B cell (primary cell): ENCODE measurements around the gene FKBP1B.

ENCODE experiments used
- EZH2 ChIP-seq: IDR thresholded peaks from 2 replicates; pipeline ENCODE4 v1.6.1; 2012; ENCODE audit warnings: borderline replicate concordance, low read depth, mild to moderate bottlenecking, moderate library complexity, low read length; ENCODE audit not compliant: insufficient read depth, poor library complexity, severe bottlenecking
- TF ChIP-seq, protein P1 (sequence below): fragments of 200-600 bp; IDR thresholded peaks from one replicate; pipeline ENCODE4 v1.8.0; 2022; ENCODE audit warnings: antibody characterized with exemption, mild to moderate bottlenecking

DNA sequence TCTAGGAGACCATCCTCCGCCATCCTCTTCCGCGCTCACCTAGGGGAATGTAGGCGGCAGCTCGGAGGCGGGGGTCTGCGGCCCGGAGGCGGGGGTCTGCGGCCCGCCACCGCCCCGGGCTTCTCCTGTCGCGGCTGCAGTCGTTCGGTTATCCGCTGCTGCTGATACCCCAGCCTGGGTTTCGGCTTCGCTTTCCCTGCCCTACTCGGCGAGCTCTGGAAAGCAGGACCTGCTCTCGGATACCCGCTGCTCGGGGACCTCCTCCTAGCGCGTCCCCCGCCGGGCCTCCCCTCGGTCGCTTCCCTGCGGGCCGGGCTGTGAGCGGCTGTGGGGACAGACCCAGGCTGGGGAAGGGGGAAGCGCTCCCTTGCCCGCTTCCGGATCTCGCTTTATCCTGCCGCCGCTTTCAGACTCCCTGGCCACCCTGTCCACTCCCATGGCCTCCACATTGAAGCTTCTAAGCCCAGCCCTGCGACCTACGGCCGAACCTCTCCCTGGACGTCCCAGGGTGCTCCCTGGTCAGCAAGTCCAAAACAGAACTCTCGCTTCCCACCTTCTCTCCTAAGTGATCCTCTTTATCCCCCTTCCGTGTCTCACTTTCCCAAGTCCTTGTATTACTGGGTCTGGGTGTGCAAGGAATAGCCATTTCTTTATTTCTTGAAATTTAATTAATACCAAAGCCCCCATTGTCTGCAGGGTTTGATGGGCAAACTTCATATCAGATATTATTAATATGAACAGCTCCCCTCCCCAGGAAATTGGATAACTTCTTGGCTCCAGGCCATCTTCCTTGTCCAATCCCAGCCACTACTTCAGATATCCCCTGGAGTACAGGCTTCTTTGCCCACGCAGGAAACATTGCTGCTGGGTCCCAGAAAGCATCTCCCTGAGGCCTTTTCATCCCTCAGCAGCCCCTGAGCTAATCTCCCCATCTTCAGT lies 769 bp downstream of the FKBP1B start:
- TF ChIP-seq, protein P1, sequence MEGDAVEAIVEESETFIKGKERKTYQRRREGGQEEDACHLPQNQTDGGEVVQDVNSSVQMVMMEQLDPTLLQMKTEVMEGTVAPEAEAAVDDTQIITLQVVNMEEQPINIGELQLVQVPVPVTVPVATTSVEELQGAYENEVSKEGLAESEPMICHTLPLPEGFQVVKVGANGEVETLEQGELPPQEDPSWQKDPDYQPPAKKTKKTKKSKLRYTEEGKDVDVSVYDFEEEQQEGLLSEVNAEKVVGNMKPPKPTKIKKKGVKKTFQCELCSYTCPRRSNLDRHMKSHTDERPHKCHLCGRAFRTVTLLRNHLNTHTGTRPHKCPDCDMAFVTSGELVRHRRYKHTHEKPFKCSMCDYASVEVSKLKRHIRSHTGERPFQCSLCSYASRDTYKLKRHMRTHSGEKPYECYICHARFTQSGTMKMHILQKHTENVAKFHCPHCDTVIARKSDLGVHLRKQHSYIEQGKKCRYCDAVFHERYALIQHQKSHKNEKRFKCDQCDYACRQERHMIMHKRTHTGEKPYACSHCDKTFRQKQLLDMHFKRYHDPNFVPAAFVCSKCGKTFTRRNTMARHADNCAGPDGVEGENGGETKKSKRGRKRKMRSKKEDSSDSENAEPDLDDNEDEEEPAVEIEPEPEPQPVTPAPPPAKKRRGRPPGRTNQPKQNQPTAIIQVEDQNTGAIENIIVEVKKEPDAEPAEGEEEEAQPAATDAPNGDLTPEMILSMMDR: no peak
- no peak for TF ChIP-seq EZH2
